Rectal smooth muscle tissue (tissue), 1 donor: Measurements from ENCODE around the gene MEX3D.
"Not testable (repeated sequence)": the region's sequence is repeated elsewhere in the genome, so short reads cannot be mapped to it uniquely, and the experiment has no call there.

Experiments
- H3K27ac ChIP-seq: one replicate; pipeline ENCODE4 v1.7.0; 2013; ENCODE audit warnings: low read depth, low read length, inconsistent platforms
- H3K27me3 ChIP-seq: one replicate; pipeline ENCODE4 v1.7.0; 2013; ENCODE audit warnings: low read length; ENCODE audit not compliant: control insufficient read depth, insufficient read depth
- H3K36me3 ChIP-seq: one replicate; pipeline ENCODE4 v1.7.0; 2013; ENCODE audit warnings: low read length; ENCODE audit not compliant: control insufficient read depth, insufficient read depth
- H3K4me1 ChIP-seq: one replicate; pipeline ENCODE4 v1.7.0; 2013; ENCODE audit warnings: low read length; ENCODE audit not compliant: control insufficient read depth, insufficient read depth
- H3K4me3 ChIP-seq: one replicate; pipeline ENCODE4 v1.7.0; 2013; ENCODE audit warnings: low read length
- H3K9ac ChIP-seq: one replicate; pipeline ENCODE4 v1.7.0; 2013; ENCODE audit warnings: low read length

MEX3D gene

DNA sequence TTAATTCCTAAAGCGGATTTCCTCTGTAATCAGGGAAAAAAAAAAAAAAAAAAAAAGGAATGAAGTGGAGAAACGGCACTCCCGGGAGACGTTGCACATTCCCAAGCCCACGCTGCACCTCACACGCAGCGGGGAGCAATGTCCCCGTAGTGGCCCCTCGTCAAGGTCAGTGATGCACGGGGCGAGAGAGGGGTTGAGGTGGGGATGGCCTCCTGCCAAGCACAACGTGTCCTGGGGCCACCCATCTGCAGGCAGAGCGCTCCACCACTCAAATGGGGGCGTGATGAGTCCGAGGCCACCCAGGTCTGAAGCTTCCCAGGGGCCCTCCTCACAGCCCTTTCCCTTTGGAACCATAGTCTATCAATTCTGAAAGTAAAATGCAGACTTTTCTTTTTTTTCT lies 29.1 kb downstream of the MEX3D start:
- H3K9ac ChIP-seq: no peak overlapping the region
- no peaks in the 10 kb centered on the region for H3K27me3 ChIP-seq
- no peaks in the 10 kb centered on the region for H3K36me3 ChIP-seq
- no peak overlapping the region for H3K27ac ChIP-seq
- peaks cover 8% of the 10 kb centered on the region for H3K4me1 ChIP-seq
- peak overlapping the region; percentile 27 for H3K4me3 ChIP-seq

DNA sequence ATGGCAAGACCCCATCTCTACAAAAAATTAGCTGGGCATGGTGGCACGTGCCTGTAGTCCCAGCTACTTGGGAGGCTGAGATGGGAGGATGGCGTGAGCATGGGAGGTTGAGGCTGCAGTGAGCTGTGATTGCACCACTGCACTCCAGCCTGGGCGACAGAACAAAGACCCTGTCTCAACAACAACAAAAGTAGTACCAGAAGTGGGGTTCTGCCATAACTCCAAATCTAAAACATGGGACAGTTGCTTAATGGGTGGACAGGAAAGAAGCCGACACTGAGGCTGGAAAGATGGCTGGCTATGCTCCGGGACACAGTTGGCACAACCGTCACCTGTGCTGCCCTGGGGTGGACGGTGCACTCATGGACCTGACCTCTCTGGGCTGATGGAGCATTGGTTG lies 32.4 kb downstream of the MEX3D start:
- H3K4me3 ChIP-seq, H3K9ac ChIP-seq, H3K4me1 ChIP-seq, H3K27me3 ChIP-seq, H3K36me3 ChIP-seq, H3K27ac ChIP-seq: not testable (repeated sequence)

DNA sequence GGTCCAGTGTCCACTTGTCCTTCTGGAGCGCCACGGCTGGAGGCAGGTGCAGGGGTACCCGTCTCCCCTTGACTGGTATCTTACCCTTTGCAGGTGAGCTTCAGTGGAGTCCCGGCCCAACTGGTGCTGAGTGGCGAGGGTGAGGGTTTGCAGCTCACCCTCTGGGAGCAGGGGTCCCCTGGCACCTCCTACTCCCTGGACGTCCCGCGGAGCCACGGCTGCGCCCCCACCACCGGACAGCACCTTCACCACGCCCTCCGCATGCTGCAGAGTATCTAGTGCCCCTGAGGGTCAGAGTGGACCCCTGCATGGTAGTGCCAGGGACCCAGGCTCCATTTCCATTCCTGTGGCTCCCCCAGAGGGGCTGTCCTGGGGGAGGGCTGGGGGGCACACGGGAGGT lies 33.2 kb downstream of the MEX3D start:
- no peaks in the 10 kb centered on the region for H3K36me3 ChIP-seq
- H3K27ac ChIP-seq: no peak overlapping the region
- H3K27me3 ChIP-seq: no peaks in the 10 kb centered on the region
- H3K9ac ChIP-seq: no peak overlapping the region
- H3K4me3 ChIP-seq: no peak overlapping the region
- no peaks in the 10 kb centered on the region for H3K4me1 ChIP-seq

DNA sequence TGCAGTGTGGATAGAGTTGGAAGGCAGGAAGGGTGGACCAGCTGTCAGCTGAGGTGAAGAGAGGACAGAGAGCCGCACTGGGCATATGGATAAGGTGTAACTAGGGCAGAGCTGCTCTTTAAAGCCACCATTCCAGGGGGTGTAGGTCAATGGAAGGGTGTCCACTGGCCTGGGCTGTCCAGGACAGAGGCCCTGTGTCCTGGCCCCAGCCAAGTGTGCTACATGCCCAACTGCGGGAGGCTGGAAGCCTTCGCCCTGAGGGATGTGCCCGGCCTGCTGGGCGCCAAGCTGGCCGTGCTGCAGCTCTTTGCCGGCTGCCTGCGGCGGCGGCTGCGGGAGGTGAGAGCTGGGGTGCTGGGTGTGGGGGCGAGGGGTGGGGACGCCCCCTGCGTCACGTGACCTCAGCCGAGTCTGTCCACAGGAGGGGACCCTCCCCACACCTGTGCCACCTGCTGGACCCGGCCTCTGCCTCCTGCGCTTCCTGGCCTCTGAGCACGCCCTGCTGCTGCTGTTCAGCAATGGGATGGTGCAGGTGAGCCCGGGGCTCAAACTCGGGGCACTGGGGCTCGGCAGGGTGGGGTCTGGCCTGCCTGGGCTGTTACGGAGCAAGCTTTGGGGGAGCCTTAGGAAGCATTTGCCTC lies 34.5 kb downstream of the MEX3D start:
- Histone ChIP-seq H3K4me3 (no peak overlapping the region), H3K27ac (no peak overlapping the region), H3K4me1 (no peaks in the 10 kb centered on the region), H3K27me3 (no peaks in the 10 kb centered on the region), H3K9ac (no peak overlapping the region), H3K36me3 (no peaks in the 10 kb centered on the region)

DNA sequence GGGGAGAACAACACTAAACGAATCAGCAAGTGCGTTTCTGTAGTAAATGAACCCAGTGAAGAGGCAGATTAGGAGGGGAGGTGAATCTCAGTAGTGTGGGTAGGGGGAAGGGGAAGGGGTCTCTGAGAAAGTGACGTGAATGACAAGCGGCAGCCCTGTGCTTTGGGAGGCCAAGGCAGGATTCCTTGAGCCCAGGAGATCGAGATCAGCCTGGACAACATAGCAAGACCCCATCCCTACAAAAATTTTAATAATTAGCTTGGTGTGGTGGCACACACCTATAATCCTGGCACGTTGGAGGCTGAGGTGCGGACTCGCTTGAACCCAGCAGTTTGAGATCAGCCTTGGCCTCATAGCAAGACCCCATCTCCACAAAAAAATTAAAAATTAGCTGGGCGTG lies 36.1 kb downstream of the MEX3D start:
- no peak overlapping the region for H3K27ac ChIP-seq
- no peaks in the 10 kb centered on the region for H3K27me3 ChIP-seq
- H3K36me3 ChIP-seq: no peaks in the 10 kb centered on the region
- no peaks in the 10 kb centered on the region for H3K4me1 ChIP-seq
- H3K4me3 ChIP-seq: no peak overlapping the region
- no peak overlapping the region for H3K9ac ChIP-seq

DNA sequence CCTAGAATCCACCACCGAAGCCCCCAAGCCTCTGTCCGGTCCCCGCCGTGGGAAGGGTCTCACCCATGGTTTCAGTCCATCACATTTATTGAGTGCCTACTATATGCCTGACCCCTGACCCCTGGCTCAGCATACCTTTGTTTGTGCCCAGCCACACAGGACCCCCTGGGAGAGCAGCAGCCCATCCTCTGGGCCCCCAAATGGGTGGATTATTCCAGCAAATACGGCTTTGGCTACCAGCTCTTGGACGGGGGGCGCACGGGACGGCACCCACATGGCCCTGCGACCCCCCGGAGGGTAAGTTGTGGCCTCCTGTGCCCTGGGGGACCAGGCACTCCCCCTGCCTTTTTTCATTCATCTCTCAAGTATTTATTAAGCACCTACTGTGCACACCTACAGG lies 36.5 kb downstream of the MEX3D start:
- Histone ChIP-seq H3K9ac (no peak overlapping the region), H3K27ac (no peak overlapping the region), H3K4me3 (no peak overlapping the region), H3K36me3 (no peaks in the 10 kb centered on the region), H3K4me1 (no peaks in the 10 kb centered on the region), H3K27me3 (no peaks in the 10 kb centered on the region)

DNA sequence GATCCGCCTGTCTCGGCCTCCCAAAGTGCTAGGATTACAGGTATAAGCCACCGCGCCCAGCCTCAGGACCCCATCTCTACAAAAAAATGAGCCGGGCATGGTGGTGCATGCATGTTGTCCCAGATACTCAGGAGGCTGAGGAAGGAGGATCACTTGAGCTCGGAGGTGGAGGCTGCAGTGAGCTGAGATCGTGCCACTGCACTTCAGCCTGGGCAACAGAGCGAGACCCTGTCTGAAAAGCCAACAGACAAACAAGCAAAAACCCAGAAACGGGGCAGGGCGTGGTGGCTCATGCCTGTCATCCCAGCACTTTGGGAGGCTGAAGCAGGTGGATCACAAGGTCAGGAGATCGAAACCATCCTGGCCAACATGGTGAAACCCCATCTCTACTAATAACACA lies 37.3 kb downstream of the MEX3D start:
- H3K27ac ChIP-seq, H3K4me1 ChIP-seq, H3K9ac ChIP-seq, H3K27me3 ChIP-seq, H3K36me3 ChIP-seq, H3K4me3 ChIP-seq: not testable (repeated sequence)

DNA sequence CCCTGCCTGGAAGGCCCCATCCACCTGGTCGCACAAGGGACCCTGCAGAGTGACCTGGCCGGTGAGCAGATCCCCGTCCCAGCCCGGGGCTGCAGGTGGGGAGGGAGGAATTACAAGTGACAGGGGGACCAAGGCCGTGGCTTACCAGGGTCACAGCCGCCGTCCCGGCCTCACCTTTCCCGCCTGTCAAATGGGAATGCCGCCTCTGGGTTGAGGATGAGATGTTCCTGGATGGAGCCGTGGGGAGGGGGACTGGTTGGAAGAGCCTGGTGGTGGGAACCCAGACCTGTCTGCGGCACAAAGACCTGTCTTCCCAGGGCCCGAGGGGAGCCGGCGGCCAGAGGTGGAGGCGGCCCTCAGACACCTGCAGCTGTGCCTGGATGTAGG lies 38.7 kb downstream of the MEX3D start:
- Histone ChIP-seq H3K36me3 (no peaks in the 10 kb centered on the region), H3K9ac (no peak overlapping the region), H3K4me1 (no peaks in the 10 kb centered on the region), H3K27ac (no peak overlapping the region), H3K4me3 (no peak overlapping the region), H3K27me3 (peaks cover 16% of the 10 kb centered on the region)

DNA sequence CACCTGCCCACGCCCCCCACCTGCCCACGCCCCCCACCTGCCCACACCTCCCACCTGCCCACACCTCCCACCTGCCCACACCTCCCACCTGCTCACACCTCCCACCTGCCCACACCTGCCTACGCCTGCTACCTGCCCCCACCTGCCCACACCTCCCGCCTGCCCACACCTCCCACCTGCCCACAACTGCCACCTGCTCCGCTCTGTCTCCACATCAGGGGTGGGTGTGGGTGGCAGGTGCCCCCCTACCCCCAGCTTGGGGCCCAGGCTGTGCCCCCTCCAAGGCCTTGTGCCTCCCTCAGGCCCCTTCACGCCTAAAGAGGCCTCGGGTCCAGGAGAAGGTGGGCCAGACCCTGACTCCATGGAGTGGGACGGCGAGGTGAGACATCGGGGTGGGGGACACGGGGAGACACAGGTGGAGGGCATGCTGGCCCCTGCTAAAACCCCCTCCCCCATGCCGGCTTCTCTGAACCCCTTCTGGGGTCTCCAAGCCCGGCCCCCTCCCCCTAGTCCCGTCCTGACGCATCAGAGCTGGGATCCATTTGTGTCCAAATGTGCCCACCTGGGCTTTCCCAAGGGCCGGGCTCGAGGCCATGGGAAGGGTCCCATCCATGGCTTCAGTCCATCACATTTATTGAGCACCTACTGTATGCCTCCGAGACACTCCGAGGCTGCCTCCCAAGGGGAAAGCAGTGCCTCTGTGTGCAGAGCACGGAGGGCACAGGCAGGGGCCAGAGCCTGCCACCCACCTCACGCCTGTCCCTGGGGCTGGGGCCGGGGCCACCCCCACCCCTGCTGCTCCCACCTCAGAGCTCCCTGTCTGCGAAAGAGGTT lies 39.3 kb downstream of the MEX3D start:
- H3K4me1 ChIP-seq: no peaks in the 10 kb centered on the region
- H3K27ac ChIP-seq: no peak overlapping the region
- peaks cover 19% of the 10 kb centered on the region for H3K27me3 ChIP-seq
- no peaks in the 10 kb centered on the region for H3K36me3 ChIP-seq
- H3K9ac ChIP-seq: no peak overlapping the region
- H3K4me3 ChIP-seq: no peak overlapping the region

DNA sequence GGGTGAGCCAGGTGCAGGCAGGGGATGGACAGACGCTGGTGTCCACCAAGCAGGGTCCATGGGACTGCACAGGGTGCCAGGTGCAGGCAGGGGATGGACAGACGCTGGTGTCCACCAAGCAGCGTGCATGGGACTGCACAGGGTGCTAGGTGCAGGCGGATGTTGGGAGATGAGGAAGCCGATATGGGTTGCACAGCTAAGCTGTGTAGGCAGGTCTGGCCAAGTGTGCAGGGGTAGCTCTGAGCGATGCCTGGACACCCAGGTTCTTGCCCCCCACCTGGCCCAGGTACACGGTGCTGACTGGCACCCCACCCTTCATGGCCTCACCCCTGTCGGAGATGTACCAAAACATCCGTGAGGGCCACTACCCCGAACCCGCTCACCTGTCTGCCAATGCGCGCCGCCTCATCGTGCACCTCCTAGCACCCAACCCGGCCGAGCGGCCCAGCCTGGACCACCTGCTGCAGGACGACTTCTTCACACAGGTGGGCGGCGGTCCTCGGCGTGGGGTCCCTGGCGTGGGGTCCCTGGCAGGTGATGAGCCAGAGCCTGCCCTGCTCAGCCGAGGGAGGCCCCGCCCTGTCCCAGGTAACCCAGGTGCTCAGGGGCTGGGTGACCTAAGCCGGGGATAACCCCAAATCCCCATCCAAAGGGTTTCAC lies 40.3 kb downstream of the MEX3D start:
- H3K4me3 ChIP-seq: no peak overlapping the region
- H3K4me1 ChIP-seq: no peaks in the 10 kb centered on the region
- no peaks in the 10 kb centered on the region for H3K36me3 ChIP-seq
- H3K27ac ChIP-seq: no peak overlapping the region
- no peak overlapping the region for H3K9ac ChIP-seq
- H3K27me3 ChIP-seq: peaks cover 26% of the 10 kb centered on the region

DNA sequence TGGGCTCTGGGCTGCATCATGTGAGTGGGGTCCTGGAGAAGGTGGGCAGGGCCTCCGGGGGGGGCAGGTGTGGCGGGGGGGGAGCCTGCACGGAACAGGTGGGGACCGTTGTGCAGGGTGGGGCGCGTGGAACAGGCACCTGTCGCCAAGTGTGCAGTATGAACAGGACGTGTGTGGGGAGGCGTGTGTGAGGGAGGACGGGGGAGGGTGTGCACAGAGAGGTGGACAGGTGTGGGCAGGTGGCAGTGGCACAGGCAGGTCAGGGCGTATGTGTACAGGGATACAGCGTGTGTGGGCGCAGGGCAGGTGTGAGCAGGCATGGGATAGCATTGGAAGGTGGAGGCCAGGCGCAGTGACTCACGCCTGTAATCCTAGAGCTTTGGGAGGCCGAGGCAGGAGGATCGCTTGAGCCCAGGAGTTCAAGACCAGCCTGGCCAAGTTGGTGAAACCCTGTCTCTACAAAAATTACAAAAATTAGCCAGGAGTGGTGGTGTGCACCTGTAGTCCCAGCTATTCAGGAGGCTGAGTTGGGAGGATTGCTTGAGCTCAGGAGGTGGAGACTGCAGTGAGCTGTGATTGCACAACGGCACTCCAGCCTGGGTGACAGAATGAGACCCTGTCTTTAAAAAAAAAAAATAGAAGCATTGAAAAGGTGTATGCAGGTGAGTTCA lies 41.0 kb downstream of the MEX3D start:
- no peaks in the 10 kb centered on the region for H3K4me1 ChIP-seq
- H3K36me3 ChIP-seq: no peaks in the 10 kb centered on the region
- no peak overlapping the region for H3K27ac ChIP-seq
- H3K9ac ChIP-seq: no peak overlapping the region
- H3K27me3 ChIP-seq: peaks cover 26% of the 10 kb centered on the region
- no peak overlapping the region for H3K4me3 ChIP-seq

DNA sequence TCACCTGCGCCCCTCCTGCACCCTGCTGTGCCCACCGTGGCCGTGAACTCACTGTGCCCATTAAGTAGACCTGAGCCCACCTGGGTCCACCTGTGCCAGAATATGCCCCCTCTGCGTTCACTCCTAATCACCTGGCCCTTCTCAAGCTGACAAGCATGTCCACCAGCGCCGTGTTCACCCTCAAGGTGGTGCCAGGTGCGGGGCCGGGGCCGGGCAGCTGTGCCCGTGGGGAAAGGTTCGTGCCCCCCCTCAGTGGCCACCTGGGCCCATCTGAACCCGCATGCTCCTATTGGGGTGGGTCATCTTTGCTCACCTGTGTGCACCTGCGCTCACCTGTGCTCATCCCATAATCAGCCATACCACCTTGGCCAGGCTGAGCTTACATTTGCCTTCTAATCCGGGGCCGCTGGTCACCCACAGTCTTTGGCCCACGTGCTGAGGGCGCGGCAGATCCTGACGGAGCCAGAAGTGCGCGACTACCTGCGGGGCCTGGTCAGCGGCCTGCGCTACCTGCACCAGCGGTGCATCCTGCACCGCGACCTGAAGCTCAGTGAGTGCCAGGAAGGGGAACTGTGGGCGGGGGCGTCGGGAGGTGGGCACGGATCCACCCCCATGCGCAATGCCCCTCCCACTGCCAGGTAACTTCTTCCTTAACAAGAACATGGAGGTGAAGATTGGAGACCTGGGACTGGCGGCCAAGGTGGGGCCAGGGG lies 41.9 kb downstream of the MEX3D start:
- Histone ChIP-seq H3K27ac (no peak overlapping the region), H3K4me1 (peaks cover 6% of the 10 kb centered on the region), H3K9ac (no peak overlapping the region), H3K27me3 (peaks cover 26% of the 10 kb centered on the region), H3K4me3 (no peak overlapping the region), H3K36me3 (no peaks in the 10 kb centered on the region)
